Uterus (tissue), 4 donors: ENCODE results near the gene IFRD2. TPM values are rescaled to one million over a fixed set of nuclear protein-coding genes. Genes with fewer than 3 reads are reported as not detected.
A peak's percentile ranks its signal among the peaks of the same experiment; 100 is the strongest.
"Not testable (repeated sequence)": the region's sequence is repeated elsewhere in the genome, so short reads cannot be mapped to it uniquely, and the experiment has no call there.

Experiments
- DNase-seq, 2 donors: peaks; one replicate each; pipeline ENCODE4 v3.0.0-alpha.2; 2019 to 2020
- H3K27ac ChIP-seq, 2 donors: fragments of 200-600 bp; sonication (generic); 1 replicate in 1 of 2; 2 replicates in 1 of 2; pipeline ENCODE4 v1.5.1; 2016 to 2018
- H3K27me3 ChIP-seq, 2 donors: fragments of 200-600 bp; sonication (generic); one replicate each; pipeline ENCODE4 v1.5.1; 2018 to 2019; ENCODE audit warnings: control low read depth in 1 of 2
- H3K36me3 ChIP-seq, 2 donors: fragments of 200-600 bp; sonication (generic); one replicate each; pipeline ENCODE4 v1.5.1; 2019; ENCODE audit warnings: control low read depth in 1 of 2
- H3K4me1 ChIP-seq, 2 donors: fragments of 200-600 bp; sonication (generic); one replicate each; pipeline ENCODE4 v1.5.1; 2018 to 2019; ENCODE audit warnings: control low read depth in 1 of 2
- H3K4me3 ChIP-seq, 2 donors: fragments of 200-600 bp; sonication (generic); 1 replicate in 1 of 2; 2 replicates in 1 of 2; pipeline ENCODE4 v1.5.1; 2018 to 2019; ENCODE audit warnings: mild to moderate bottlenecking in 1 of 2
- H3K9me3 ChIP-seq, 2 donors: fragments of 200-600 bp; sonication (generic); one replicate each; pipeline ENCODE4 v1.5.1; 2019; ENCODE audit warnings: control low read depth in 1 of 2
- POLR2A ChIP-seq, 2 donors: fragments of 450-650 bp; IDR thresholded peaks; one replicate each; pipeline ENCODE4 v1.6.1; 2016; ENCODE audit warnings: antibody characterized with exemption in 2 of 2, mild to moderate bottlenecking in 1 of 2, moderate library complexity in 1 of 2
- intact Hi-C: fragments of 100-400 bp; cut with DNase I; formaldehyde crosslinking; loops from one replicate; pipeline ENCODE4 v1.15.1; 2023; ENCODE audit warnings: low total_unique reads
- total RNA-seq, 4 donors: library from RNA; depleted of rRNA in 3 of 4; stranded (reverse); fragments of >200 nt in 3 of 4; gene quantifications; one replicate each; pipeline versions ENCODE4 v1.1.0 to v1.2.4, GENCODE V29; 2014 to 2023
- TF ChIP-seq, protein P1 (sequence below), 4 experiments: fragments of 200-600 bp in 2 of 4; fragments of 450-650 bp in 2 of 4; sonication (generic) in 2 of 4; IDR thresholded peaks; one replicate each; pipeline ENCODE4 v1.5.1; 2016 to 2019; ENCODE audit warnings: antibody characterized with exemption in 4 of 4, mild to moderate bottlenecking in 2 of 4, moderate library complexity in 1 of 4
- donor health status: DM: yes; HTN: yes; CAD: no.

Gene IFRD2
- total RNA-seq, 4 donors from 2014 or later, result 14.1 to 81.5 (median 25.1) TPM

GRCh38 chr3:50248387-50248786 lies 43.8 kb downstream of the IFRD2 start:
- DNase-seq, result no peak
- Histone ChIP-seq H3K9me3 (no peaks in the 10 kb centered on the region), H3K36me3 (no peaks in the 10 kb centered on the region), H3K27ac (peak overlapping the region; percentile 46 to 99), H3K4me1 (peaks cover 0 to 42% of the 10 kb centered on the region in 2 donors), H3K4me3 (no peak overlapping the region), H3K27me3 (no peaks in the 10 kb centered on the region)
- TF ChIP-seq, protein P1, sequence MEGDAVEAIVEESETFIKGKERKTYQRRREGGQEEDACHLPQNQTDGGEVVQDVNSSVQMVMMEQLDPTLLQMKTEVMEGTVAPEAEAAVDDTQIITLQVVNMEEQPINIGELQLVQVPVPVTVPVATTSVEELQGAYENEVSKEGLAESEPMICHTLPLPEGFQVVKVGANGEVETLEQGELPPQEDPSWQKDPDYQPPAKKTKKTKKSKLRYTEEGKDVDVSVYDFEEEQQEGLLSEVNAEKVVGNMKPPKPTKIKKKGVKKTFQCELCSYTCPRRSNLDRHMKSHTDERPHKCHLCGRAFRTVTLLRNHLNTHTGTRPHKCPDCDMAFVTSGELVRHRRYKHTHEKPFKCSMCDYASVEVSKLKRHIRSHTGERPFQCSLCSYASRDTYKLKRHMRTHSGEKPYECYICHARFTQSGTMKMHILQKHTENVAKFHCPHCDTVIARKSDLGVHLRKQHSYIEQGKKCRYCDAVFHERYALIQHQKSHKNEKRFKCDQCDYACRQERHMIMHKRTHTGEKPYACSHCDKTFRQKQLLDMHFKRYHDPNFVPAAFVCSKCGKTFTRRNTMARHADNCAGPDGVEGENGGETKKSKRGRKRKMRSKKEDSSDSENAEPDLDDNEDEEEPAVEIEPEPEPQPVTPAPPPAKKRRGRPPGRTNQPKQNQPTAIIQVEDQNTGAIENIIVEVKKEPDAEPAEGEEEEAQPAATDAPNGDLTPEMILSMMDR (IDR thresholded peaks at IDR 0.05), result no peak
- peak in 1 of 2 donors; percentile 8 for TF ChIP-seq POLR2A (IDR thresholded peaks at IDR 0.05)
- intact Hi-C loops, result no loop called here

DNA sequence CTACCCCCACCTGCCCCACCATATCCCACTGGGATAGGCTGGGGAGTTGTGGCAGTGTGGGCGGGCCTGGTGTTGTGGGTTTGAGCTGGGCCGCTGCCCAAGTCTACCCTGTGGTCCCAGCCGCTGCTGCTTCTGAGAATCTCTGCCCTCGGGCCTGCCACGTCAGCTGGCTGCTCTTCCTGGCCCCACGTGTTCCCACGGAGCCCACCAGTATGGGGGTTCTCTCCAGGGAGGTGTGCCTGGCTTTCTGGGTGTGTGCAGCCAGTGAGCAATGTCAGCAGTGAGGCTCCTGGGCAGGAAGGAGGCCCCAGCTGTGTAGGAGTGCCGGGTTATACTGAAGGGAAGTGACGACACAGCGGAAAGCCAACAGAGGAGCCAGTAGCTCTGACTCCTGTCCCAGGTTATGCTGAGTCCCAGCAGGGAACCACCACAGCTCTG lies 45.7 kb downstream of the IFRD2 start:
- H3K4me1 ChIP-seq, result peaks cover 0 to 59% of the 10 kb centered on the region in 2 donors
- no peaks in the 10 kb centered on the region for H3K36me3 ChIP-seq
- H3K27me3 ChIP-seq, result no peaks in the 10 kb centered on the region
- H3K9me3 ChIP-seq, result no peaks in the 10 kb centered on the region
- TF ChIP-seq, protein P1 (IDR thresholded peaks at IDR 0.05), result no peak
- TF ChIP-seq POLR2A (IDR thresholded peaks at IDR 0.05), result no peak
- H3K4me3 ChIP-seq, result peak overlapping the region in 1 of 2 donors; percentile 31
- H3K27ac ChIP-seq, result peak overlapping the region; percentile 81 to 99
- peak; percentile 59 to 72 for DNase-seq
- intact Hi-C loops, result no loop called here

DNA sequence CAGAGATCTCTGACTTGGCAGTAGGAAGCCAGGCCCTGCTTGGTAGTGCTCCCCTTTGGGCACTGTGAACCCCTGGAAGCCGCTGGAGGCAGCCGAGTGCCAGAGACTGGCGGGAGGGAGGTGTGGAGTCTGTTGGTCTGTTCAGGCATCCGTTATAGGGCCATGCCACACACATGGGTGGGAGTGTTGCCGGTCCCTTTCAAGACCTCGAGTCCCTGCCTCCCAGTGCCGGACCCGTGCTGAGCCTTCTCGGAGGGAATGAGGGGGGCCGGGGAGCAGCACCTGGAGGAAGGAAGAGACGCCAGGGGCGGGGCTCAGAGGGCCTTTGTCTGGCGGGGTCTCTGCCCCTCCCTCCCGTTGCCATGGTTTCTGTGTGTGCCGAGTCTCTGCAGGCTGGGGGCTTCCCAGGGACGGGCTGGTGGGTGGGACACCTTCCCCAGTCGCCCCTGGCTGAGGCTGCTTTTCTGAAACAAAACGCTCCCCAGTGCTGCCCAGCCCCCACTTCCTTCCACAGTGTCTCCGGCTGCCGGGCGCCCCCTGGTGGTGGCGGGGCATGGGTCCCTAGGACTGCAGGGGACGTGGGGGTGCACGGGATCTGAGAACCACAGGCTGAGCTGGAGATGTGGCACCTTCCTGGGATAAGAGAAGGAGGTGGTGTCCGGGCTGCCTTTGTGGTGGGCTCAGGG lies 46.3 kb downstream of the IFRD2 start:
- Histone ChIP-seq H3K27me3 (no peaks in the 10 kb centered on the region), H3K9me3 (no peaks in the 10 kb centered on the region), H3K27ac (peak overlapping the region; percentile 81 to 99), H3K36me3 (no peaks in the 10 kb centered on the region), H3K4me3 (peak overlapping the region; percentile 31 to 37), H3K4me1 (peaks cover 0 to 65% of the 10 kb centered on the region in 2 donors)
- TF ChIP-seq, protein P1 (IDR thresholded peaks at IDR 0.05), result peak; percentile 97 to 98 (median 98)
- TF ChIP-seq POLR2A (IDR thresholded peaks at IDR 0.05), result no peak
- peak; percentile 90 to 92 for DNase-seq
- intact Hi-C loops, result no loop called here

DNA sequence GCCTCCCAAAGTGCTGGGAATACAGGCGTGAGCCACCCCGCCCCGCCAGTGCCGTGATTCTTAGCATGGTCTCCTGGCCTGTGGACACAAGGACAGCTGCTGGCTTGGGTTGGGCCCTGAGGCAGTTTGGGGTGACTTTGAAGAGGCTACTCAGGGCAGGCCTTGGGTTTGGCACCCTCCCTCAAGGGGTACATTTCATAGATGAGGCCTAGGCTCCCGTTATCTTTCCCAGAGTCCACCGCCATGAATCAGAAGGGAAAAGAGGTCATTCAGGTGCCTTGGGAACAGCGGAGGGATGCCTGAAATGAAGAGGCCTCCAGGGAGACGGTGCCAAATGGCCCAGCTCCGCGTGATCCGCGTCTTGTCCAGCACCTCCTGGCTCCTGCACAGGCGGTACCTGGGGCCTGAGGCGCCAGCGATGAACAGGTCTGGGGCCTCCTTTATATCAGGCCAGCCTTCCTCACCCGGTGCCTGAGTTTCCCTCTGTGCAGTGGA lies 46.9 kb downstream of the IFRD2 start:
- no peaks in the 10 kb centered on the region for H3K27me3 ChIP-seq
- H3K9me3 ChIP-seq, result no peaks in the 10 kb centered on the region
- no peaks in the 10 kb centered on the region for H3K36me3 ChIP-seq
- peaks cover 0 to 61% of the 10 kb centered on the region in 2 donors for H3K4me1 ChIP-seq
- no peak for TF ChIP-seq POLR2A (IDR thresholded peaks at IDR 0.05)
- TF ChIP-seq, protein P1 (IDR thresholded peaks at IDR 0.05), result no peak
- intact Hi-C loops, result no loop called here
- DNase-seq, result no peak
- peak overlapping the region; percentile 81 to 99 for H3K27ac ChIP-seq
- H3K4me3 ChIP-seq, result peak overlapping the region in 1 of 2 donors; percentile 31

GRCh38 chr3:50244813-50245212 lies 47.4 kb downstream of the IFRD2 start:
- H3K9me3 ChIP-seq, H3K36me3 ChIP-seq, H3K27me3 ChIP-seq, H3K4me3 ChIP-seq, DNase-seq, intact Hi-C loops: not testable (repeated sequence)
- peaks cover under 1 to 62% of the 10 kb centered on the region in 2 donors for H3K4me1 ChIP-seq
- H3K27ac ChIP-seq, result peak overlapping the region; percentile 81 to 99
